AG10803 (cell line): ENCODE data around the gene TMBIM1.
A peak's percentile ranks its signal among the peaks of the same experiment; 100 is the strongest.

Source experiments
- DNase-seq: peaks from one replicate; pipeline ENCODE4 v3.0.0; 2010; ENCODE audit warnings: low read depth
- H3K4me3 ChIP-seq: 2 replicates; pipeline ENCODE4 v1.5.1; 2011; ENCODE audit warnings: mild to moderate bottlenecking, low read length, control low read depth
- CTCF ChIP-seq: conservative IDR thresholded peaks from 2 replicates; pipeline ENCODE4 v1.5.1; 2011; ENCODE audit warnings: mild to moderate bottlenecking, low read length, control low read depth, inconsistent platforms

Gene TMBIM1

DNA sequence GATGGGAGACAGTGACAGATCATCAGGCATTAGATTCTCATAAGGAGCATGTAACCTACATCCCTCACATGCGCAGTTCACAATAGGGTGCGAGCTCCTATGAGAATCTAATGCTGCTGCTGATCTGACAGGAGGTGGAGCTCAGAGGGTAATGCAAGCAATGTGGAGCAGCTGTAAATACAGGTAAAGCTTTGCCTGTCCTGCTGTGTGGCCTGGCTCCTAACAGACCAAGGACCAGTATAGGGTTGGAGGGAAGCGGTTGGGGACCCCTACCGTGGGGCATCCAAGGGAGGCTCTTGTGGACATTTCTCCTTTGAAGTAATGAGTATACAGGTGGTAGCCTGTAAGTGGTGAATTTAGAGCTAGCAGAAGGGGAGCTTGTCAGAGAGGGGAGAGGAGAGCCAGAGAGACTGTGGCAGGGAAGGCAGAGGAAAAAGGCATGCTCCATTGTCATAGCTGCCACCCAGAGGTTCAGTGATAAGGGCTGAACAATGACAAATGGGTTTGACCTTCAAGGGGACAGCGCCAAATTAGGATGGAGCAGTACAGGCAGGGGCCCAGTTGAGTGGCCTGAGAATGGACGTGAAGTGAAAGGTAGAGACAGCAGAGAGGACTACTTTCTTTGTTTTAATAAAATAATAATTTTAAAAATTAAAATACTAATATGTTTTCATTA, 15.2 kb upstream of the TMBIM1 start:
- TF ChIP-seq CTCF: no peak
- no peak for DNase-seq
- no peak overlapping the region for H3K4me3 ChIP-seq

GRCh38 chr2:218306184-218306920, 14.0 kb upstream of the TMBIM1 start:
- H3K4me3 ChIP-seq: no peak overlapping the region
- TF ChIP-seq CTCF: no peak
- DNase-seq: no peak

GRCh38 chr2:218305383-218305782, 13.1 kb upstream of the TMBIM1 start:
- no peak for DNase-seq
- H3K4me3 ChIP-seq: no peak overlapping the region
- TF ChIP-seq CTCF: no peak

DNA sequence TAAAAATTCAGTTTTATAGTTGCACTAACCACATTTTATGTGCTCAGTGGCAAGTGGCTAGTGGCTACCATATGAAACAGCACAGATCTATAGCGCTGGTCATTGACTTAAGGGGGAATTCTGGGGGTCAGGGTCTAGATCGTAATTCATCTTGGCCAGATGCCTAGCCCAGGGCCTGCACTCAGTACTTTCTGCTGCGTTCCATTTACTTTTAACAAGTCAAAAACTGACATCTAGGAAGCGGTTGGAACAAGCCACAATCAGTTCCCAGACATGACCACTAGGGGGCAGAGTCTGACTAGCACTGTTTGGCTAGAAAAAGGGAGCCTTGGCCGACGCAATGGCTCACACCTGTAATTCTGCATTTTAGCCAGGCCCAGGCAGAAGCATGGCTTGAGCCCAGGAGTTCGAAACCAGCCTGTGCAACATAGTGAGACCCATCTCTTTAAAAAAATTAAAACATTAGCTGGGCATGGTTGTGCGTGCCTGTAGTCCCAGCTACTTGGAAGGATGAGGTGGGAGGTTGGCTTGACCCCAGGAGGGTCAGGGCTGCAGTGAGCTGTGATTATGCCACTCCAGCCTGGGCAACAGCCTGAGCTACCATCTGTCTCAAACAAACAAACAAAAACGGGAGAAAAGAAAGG, 9.0 kb upstream of the TMBIM1 start:
- TF ChIP-seq CTCF: peak; percentile 98
- peak; percentile 70 for DNase-seq
- H3K4me3 ChIP-seq: no peak overlapping the region

- DNase-seq: no peak
- H3K4me3 ChIP-seq: no peak overlapping the region
- no peak for TF ChIP-seq CTCF
Observed at GRCh38 chr2:218300141-218300540, 7.8 kb upstream of the TMBIM1 start.

DNA sequence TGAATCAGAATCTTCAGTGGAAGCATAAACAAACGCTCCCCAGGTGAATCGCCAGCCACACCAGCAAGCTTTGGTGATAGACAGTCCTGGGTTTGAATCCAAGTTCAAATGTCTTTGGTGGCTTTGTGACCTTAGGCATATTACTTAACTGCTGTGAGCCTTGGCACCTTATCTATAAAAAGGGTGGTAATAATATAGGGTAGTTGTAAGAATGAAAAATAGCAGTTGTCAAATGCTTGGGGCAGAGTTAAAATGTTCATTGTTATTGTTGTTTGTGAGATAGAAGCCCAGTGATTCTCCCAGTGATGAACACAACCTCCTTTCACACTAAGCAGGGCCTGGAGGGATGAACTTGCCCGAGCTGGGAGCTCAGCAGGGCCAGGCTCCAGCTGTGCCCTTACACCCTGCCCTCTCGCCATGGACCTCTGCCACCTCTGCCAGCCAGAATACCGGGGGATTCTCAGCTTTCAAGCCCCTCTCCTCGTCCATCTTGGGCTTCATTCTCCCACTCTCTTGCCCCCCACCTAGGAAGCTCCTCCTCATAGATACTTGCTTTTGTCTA, 6.1 kb upstream of the TMBIM1 start:
- no peak for TF ChIP-seq CTCF
- no peak for DNase-seq
- no peak overlapping the region for H3K4me3 ChIP-seq
